SK-N-SH treated with all-trans-retinoic acid at 6 μM for 48 hours (cell line): ENCODE data around the gene FNDC3B.

Source experiments
- CSDC2 ChIP-seq: fragments of 250-450 bp; sonication (Bioruptor Pico); IDR thresholded peaks from 2 replicates; pipeline ENCODE4 v1.5.0; 2020; ENCODE audit warnings: mild to moderate bottlenecking, moderate library complexity
- ZC3H10 ChIP-seq: fragments of 250-450 bp; sonication (Bioruptor Pico); IDR thresholded peaks from 2 replicates; pipeline ENCODE4 v1.5.1; 2021; ENCODE audit warnings: mild to moderate bottlenecking, moderate library complexity
- ZFP30 ChIP-seq: fragments of 450-650 bp; formaldehyde crosslinking; IDR thresholded peaks from 2 replicates; pipeline ENCODE4 v1.5.0; 2022; ENCODE audit warnings: mild to moderate bottlenecking, moderate library complexity
- ZNF70 ChIP-seq: fragments of 450-650 bp; formaldehyde crosslinking; IDR thresholded peaks from 2 replicates; pipeline ENCODE4 v1.5.0; 2020; ENCODE audit warnings: mild to moderate bottlenecking, moderate library complexity
- TF ChIP-seq, protein P1 (sequence below): fragments of 250-450 bp; sonication (Bioruptor Pico); IDR thresholded peaks from 2 replicates; pipeline ENCODE4 v1.5.1; 2021; ENCODE audit warnings: mild to moderate bottlenecking, moderate library complexity
- TF ChIP-seq, protein P2 (sequence below): fragments of 250-450 bp; sonication (Bioruptor Pico); IDR thresholded peaks from 2 replicates; pipeline ENCODE4 v1.8.0; 2020; ENCODE audit warnings: mild to moderate bottlenecking, moderate library complexity, borderline replicate concordance
- TF ChIP-seq, protein P3 (sequence below): fragments of 250-450 bp; sonication (Bioruptor Pico); IDR thresholded peaks from 2 replicates; pipeline ENCODE4 v1.8.0; 2021; ENCODE audit warnings: low read depth, mild to moderate bottlenecking, moderate library complexity, borderline replicate concordance

DNA sequence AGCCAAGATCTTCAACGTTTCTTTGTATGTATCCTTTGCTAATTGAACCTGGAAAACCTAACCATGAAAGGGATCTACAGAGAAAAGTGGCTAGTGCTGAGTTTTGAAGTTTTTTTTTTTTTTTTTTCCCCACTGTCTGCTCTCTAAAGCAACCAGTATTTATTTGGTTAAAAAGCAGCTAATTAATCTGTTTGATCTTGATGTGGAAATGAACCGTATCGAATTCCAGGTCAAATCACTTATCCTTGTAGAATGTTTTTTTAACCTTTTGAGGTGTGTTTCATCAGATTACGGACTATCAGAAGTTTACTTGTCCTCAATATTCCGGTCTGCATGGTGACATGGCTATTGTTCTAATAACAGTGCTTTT, 117.2 kb downstream of the FNDC3B start:
- TF ChIP-seq, protein P1, sequence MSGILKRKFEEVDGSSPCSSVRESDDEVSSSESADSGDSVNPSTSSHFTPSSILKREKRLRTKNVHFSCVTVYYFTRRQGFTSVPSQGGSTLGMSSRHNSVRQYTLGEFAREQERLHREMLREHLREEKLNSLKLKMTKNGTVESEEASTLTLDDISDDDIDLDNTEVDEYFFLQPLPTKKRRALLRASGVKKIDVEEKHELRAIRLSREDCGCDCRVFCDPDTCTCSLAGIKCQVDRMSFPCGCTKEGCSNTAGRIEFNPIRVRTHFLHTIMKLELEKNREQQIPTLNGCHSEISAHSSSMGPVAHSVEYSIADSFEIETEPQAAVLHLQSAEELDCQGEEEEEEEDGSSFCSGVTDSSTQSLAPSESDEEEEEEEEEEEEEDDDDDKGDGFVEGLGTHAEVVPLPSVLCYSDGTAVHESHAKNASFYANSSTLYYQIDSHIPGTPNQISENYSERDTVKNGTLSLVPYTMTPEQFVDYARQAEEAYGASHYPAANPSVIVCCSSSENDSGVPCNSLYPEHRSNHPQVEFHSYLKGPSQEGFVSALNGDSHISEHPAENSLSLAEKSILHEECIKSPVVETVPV (CRISPR knock-in tag) = no peak
- TF ChIP-seq, protein P2, sequence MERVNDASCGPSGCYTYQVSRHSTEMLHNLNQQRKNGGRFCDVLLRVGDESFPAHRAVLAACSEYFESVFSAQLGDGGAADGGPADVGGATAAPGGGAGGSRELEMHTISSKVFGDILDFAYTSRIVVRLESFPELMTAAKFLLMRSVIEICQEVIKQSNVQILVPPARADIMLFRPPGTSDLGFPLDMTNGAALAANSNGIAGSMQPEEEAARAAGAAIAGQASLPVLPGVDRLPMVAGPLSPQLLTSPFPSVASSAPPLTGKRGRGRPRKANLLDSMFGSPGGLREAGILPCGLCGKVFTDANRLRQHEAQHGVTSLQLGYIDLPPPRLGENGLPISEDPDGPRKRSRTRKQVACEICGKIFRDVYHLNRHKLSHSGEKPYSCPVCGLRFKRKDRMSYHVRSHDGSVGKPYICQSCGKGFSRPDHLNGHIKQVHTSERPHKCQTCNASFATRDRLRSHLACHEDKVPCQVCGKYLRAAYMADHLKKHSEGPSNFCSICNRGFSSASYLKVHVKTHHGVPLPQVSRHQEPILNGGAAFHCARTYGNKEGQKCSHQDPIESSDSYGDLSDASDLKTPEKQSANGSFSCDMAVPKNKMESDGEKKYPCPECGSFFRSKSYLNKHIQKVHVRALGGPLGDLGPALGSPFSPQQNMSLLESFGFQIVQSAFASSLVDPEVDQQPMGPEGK (CRISPR knock-in tag) = no peak
- TF ChIP-seq CSDC2 (CRISPR knock-in tag) = no peak
- TF ChIP-seq ZC3H10 (CRISPR knock-in tag) = no peak
- TF ChIP-seq, protein P3, sequence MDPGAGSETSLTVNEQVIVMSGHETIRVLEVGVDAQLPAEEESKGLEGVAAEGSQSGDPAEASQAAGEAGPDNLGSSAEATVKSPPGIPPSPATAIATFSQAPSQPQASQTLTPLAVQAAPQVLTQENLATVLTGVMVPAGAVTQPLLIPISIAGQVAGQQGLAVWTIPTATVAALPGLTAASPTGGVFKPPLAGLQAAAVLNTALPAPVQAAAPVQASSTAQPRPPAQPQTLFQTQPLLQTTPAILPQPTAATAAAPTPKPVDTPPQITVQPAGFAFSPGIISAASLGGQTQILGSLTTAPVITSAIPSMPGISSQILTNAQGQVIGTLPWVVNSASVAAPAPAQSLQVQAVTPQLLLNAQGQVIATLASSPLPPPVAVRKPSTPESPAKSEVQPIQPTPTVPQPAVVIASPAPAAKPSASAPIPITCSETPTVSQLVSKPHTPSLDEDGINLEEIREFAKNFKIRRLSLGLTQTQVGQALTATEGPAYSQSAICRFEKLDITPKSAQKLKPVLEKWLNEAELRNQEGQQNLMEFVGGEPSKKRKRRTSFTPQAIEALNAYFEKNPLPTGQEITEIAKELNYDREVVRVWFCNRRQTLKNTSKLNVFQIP (CRISPR knock-in tag) = no peak
- TF ChIP-seq ZFP30 (CRISPR knock-in tag) = no peak
- TF ChIP-seq ZNF70 (CRISPR knock-in tag) = no peak
